ENCODE data around the gene KEAP1. TPM values are rescaled to one million over a fixed set of nuclear protein-coding genes. Genes with fewer than 3 reads are reported as not detected.
"Not testable (repeated sequence)": the region's sequence is repeated elsewhere in the genome, so short reads cannot be mapped to it uniquely, and the experiment has no call there.

The KEAP1 gene
- total RNA-seq, 1 donor from 2014 or later = 78.3 TPM

DNA sequence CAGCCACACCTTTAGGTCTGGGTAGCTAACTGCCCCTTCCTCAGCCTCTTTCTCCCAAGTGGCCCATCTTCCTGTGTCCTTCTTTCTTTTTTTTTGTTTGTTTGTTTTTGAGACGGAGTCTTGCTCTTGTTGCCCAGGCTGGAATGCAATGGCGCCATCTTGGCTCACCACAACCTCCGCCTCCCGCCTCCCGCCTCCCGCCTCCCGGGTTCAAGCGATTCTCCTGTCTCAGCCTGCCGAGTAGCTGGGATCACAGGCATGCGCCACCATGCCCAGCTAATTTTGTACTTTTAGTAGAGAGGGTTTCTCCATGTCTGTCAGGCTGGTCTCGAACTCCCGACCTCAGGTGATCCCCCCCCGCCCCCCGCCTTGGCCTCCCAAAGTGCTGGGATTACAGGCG, 41.1 kb downstream of the KEAP1 start:
- DNase-seq; ATAC-seq (ENCODE audit: poor library complexity); intact Hi-C loops (cut with DNase I): not testable (repeated sequence)

DNA sequence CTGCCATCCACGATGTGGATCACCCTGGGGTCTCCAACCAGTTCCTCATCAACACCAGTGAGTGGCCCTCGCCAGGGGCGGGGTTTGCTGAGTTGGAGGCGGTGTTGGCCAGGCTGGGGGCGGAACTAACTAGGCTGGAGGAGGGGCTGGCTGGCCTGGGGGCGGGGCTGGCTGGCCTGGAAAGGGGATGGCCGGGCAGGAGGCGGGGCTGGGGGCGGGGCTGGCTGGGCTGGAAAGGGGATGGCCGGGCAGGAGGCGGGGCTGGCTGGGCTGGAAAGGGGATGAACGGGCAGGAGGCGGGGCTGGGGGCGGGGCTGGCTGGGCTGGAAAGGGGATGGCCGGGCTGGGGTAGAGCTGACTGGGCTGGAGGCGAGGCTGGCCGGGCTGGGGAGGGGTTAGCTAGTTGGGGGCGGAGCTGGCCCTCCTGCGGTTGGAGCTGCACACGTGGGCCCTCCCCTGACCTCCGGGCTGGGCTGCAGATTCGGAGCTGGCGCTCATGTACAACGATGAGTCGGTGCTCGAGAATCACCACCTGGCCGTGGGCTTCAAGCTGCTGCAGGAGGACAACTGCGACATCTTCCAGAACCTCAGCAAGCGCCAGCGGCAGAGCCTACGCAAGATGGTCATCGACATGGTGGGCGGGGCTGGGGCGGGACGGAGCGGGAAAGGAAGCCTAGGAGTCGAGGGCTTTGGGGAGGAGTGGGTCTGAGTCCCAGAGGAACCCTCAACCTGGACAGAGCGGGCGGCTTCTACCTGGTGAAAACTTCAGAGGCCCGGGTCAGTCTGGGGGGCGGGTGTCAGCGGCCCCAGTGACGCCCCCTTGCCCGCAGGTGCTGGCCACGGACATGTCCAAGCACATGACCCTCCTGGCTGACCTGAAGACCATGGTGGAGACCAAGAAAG, 41.9 kb downstream of the KEAP1 start:
- peak; percentile 95 for ATAC-seq (ENCODE audit: poor library complexity)
- intact Hi-C loops (cut with DNase I) = no loop called here
- peak; percentile 94 for DNase-seq

DNA sequence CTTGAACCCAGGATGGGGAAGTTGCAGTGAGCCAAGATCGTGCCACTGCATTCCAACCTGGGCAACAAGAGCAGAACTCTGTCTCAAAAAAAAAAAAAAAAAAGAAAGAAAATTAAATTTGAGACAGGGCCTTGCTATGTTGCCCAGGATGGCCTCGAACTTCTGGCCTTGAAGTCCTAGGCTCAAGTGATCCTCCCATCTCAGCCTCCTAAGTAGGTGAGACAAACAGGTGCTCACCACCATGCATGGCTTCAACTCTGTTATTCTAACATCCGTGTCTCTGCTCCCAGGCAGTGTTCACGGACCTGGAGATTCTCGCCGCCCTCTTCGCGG, 42.5 kb downstream of the KEAP1 start:
- ATAC-seq (ENCODE audit: poor library complexity) = no peak
- DNase-seq = no peak
- intact Hi-C loops (cut with DNase I) = no loop called here

DNA sequence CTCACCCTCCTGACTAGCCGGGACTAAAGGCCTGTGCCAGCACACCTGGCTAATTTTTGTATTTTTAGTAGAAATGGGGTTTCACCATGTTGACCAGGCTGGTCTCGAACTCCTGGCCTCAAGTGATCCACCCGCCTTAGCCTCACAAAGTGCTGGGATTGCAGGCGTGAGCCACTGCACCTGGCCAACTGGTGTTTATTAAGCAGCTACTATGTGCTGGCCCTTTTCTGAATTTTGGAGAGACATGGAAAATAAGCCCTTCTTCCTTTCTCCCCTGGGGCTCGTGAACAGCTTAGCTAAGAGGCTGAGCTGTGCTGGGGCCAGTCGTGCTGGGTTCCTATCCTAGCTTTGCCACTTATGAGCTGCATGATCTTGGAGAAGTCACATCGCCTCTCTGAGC, 44.4 kb downstream of the KEAP1 start:
- intact Hi-C loops (cut with DNase I); DNase-seq; ATAC-seq (ENCODE audit: poor library complexity): not testable (repeated sequence)

DNA sequence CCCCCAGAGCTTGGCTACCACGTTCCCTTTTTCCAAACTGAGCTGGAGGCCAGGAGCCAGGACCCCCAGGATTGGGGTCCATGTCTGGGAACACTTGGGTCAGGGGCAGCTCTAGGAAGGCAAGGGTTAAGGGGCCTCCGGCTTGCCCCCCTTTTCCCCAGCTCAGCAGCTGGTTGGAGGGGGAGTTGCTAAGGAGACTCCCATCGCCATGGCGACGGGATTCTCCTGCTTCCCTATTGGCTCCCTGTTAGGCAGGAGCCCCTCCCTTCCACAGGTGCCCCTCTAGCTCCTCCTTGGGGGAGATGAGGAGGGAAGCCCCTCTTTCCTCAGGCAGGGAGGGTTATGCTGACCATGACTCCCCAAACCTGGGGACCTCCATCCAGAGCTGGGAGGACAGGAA, 48.9 kb downstream of the KEAP1 start:
- intact Hi-C loops (cut with DNase I) = no loop called here
- no peak for ATAC-seq (ENCODE audit: poor library complexity)

DNA sequence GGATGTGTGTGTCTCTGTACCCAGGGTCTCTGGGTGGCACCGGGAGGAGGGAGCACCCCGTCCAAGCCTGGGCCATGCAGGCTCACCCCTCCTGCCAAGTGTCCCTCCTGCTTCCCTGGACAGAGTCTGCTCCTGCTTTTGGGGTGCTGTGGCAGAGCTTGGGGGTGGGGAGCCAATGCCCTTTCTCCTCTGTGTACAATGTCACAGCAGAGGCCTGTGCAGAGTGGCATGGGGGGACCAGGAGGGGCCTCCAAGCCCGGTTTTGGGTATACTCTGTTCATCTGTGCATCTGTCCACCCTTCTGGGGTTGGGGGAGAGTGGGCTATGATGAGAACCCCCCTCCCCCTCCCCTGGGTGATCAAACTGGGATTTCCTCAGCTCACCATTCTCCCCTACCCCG, 49.3 kb downstream of the KEAP1 start:
- ATAC-seq (ENCODE audit: poor library complexity) = no peak

More for the DNA sequence above, 48.9 kb downstream of the KEAP1 start:
- no peak for DNase-seq

DNA sequence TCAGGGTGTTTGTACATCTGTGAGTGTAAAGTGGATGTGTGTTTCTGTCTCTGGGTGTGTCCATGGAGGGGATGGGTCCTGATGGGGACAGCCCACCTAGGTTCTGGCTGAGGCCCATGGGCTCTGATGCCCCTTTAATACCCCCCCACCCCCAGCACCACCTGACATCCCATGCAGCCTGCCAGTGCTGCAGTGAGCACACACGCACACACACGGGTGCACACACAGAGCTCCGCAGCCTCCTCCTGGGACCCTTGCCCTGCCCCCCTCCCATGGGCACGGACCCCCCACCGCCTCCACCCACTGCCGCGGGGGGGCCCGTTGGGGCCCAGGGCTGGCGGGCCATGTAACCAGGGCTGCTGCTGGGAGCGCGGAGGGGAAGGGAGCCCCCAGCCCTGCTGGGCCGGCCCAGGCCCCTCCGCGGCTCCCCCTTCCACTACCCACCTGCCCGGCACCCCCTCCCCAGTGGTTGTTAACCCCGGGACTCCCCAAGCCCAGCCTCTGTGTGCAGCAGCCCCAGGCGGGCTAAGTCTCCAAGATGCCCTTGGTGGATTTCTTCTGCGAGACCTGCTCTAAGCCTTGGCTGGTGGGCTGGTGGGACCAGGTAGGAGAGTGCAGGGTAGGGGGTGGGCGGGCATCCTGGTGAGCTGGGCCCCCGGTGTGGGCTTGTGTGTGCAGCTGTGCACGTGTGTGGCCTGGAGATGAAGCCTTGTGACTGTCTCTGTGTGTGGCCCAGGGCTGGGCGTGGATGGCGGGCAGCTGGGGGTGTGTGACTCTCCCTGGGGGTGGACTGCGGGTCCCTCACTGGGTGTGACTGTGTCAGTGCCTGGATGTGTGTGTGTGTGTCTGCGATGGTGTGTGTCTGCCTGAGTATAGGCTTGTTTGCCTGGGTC, 50.2 kb downstream of the KEAP1 start:
- ATAC-seq (ENCODE audit: poor library complexity) (no peak), DNase-seq (no peak)
- intact Hi-C loops (cut with DNase I) = no loop called here

More for the DNA sequence above, 49.3 kb downstream of the KEAP1 start:
- no peak for DNase-seq
- intact Hi-C loops (cut with DNase I) = no loop called here

DNA sequence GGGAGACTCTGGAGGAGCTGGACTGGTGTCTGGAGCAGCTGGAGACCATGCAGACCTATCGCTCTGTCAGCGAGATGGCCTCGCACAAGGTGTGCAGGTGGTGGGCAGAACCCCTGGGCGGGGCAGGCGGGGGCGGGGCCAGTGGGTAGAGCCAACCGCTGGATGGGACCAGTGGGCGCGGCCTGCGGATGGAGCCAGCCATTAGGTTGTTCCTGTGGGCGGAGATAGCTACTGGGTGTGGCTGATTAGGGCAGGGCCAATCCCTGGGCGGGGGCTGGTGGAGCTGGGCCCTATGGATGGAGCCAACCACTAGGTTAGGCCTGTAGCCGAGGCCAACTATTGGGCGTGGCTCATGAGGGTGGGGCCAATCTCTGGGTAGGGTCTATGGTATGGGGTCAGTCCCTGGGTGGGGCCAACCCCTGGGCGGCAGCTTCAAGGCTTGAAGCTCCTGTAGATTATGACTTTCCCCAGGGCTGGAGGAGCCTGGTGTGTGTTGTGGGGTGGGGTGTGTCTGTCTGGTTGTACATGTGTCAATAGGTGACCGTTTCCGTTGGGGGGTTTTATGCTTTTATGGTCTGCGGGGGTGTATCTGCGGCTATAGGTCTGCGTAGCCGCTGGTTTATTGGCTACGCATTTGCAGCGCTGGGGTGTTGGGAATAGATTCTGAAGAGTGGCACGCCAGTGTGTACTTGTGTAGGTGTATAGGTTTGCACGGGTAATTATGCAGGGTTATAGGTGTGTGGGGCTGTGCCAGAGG, 52.1 kb downstream of the KEAP1 start:
- no peak for DNase-seq
- intact Hi-C loops (cut with DNase I) = no loop called here
- ATAC-seq (ENCODE audit: poor library complexity) = peak; percentile 16

DNA sequence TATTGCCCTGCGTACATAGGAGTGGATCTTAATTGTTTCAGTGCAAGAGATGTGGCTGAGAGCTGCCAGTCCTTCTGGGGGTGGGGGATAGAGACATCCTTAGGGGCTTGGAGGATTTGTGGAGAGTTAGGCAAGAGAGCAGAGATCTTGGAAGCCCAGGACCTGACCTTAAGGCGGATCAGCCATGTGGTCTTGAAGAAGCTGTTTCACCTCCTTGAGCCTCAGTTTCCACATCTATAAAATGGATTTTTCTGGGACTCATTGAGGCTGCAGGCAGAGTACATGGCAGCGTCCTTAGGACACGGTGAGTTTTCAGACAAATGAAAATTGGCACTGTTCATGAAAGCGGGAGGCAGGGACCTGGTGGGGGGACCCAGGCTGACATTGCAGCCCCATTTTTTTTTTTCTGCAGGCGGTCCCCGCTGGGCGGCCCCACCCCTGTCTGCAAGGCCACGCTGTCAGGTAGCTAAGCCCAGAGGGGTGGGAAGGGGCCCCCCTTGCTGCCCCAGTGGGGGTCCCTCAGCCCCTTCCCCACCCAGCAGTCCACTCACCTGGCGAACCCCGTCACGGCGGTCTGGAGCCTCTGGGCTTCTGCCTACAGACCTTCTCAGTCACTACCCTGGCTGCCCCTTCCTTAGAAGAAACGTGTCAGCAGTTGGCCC, 52.8 kb downstream of the KEAP1 start:
- DNase-seq = no peak
- ATAC-seq (ENCODE audit: poor library complexity) = no peak
- intact Hi-C loops (cut with DNase I) = no loop called here

DNA sequence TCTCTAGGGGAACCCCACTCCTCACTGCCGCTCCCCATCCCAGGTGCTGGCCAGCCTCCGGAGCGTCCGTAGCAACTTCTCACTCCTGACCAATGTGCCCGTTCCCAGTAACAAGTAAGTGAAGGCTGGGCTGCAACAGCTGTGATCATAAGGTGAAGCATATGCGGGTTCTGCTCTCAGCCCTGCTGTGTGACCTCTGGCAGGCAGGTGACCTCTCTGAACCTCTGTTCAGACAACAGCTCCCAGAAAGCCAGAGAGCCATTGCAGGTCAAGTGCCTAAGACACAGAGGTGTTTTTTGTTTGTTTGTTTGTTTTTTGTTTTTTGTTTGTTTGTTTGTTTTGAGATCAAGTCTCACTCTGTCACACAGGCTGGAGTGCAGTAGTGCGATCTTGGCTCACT, 54.1 kb downstream of the KEAP1 start:
- no peak for ATAC-seq (ENCODE audit: poor library complexity)
- intact Hi-C loops (cut with DNase I) = no loop called here
- no peak for DNase-seq

DNA sequence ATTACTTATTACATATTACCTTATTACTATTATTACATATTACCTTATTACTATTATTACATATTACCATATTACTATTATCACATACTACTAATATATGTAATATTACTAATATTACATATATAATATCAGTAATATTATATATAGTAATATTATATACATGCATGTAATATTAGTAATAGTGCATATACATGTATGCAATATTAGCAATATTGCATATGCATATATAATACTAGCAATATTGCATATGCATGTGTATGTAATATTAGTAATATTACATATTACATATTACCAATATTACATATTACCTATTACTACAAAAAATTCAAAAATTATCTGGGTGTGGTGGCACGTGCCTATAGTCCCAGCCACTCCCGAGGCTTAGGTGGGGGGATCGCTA, 60.5 kb downstream of the KEAP1 start:
- intact Hi-C loops (cut with DNase I) = no loop called here
- ATAC-seq (ENCODE audit: poor library complexity) (no peak), DNase-seq (no peak)

DNA sequence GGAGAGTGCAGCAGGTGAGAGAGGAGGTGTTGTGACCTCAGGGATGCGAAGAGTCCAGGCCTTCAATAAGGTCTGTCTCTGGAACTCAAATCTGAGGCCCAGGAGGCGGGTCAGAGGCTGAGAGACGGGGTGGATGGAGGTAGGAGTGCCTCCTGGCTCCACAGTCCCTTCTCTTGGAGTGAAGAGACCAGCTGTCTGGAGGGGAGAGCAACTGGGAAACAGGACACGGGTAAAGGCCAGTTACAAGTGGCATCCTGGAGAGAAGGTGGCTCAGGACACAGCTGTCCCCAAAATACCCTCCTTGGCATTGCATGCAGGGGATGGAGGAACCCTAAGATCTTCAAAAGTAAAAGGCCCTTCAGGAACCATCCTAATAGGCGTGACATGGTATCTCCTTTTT, 63.6 kb downstream of the KEAP1 start:
- intact Hi-C loops (cut with DNase I) = no loop called here
- DNase-seq (no peak), ATAC-seq (ENCODE audit: poor library complexity) (no peak)

Small RNA genes lying within 50 kb of the gene (microRNA-seq; reads per million reads assigned to microRNA genes)
- gene MIR1238 = not detected

Other genes with a start within 250 kb of the KEAP1 start
- gene ICAM1, start 232.2 kb downstream of the KEAP1 start, total RNA-seq = 6.4 TPM
- gene ICAM4, start 216.4 kb downstream of the KEAP1 start, total RNA-seq = 0.46 TPM
- gene ICAM5, start 213.4 kb downstream of the KEAP1 start, total RNA-seq = 0.11 TPM
- gene ZGLP1, start 193.5 kb downstream of the KEAP1 start, total RNA-seq = 0.91 TPM
- 19.8 TPM for gene FDX2, start 187.3 kb downstream of the KEAP1 start, total RNA-seq
- 9.9 TPM for gene RAVER1, start 169.8 kb downstream of the KEAP1 start, total RNA-seq
- 31.0 TPM for gene ICAM3, start 163.7 kb downstream of the KEAP1 start, total RNA-seq
- 60.3 TPM for gene TYK2, start 122.8 kb downstream of the KEAP1 start, total RNA-seq
- gene CDC37, start 99.8 kb downstream of the KEAP1 start, total RNA-seq = 146 TPM
- 36.8 TPM for gene PDE4A, start 82.8 kb downstream of the KEAP1 start, total RNA-seq
- 0.13 TPM for gene S1PR5, start 14.1 kb upstream of the KEAP1 start, total RNA-seq
- gene ATG4D, start 40.5 kb upstream of the KEAP1 start, total RNA-seq = 46.4 TPM
- 10.4 TPM for gene KRI1, start 62.7 kb upstream of the KEAP1 start, total RNA-seq
- gene CDKN2D, start 65.6 kb upstream of the KEAP1 start, total RNA-seq = 6.9 TPM
- not detected for gene AP1M2, start 84.0 kb upstream of the KEAP1 start, total RNA-seq
- gene SLC44A2, start 122.2 kb upstream of the KEAP1 start, total RNA-seq = 62.3 TPM
- gene ILF3, start 151.0 kb upstream of the KEAP1 start, total RNA-seq = 91.7 TPM
- gene QTRT1, start 198.1 kb upstream of the KEAP1 start, total RNA-seq = 24.8 TPM
- gene DNM2, start 214.7 kb upstream of the KEAP1 start, total RNA-seq = 180 TPM